GM19025 (cell line): ENCODE data around the gene PHACTR4.
"Not testable (repeated sequence)": the region's sequence is repeated elsewhere in the genome, so short reads cannot be mapped to it uniquely, and the experiment has no call there.

Experiments
- ATAC-seq: cut with Tn5 transposase; IDR thresholded peaks from one replicate; pipeline ENCODE4 v1.9.1; 2021; ENCODE audit warnings: mild to moderate bottlenecking, low read depth, moderate library complexity; ENCODE audit not compliant: unreplicated experiment

The PHACTR4 gene

DNA sequence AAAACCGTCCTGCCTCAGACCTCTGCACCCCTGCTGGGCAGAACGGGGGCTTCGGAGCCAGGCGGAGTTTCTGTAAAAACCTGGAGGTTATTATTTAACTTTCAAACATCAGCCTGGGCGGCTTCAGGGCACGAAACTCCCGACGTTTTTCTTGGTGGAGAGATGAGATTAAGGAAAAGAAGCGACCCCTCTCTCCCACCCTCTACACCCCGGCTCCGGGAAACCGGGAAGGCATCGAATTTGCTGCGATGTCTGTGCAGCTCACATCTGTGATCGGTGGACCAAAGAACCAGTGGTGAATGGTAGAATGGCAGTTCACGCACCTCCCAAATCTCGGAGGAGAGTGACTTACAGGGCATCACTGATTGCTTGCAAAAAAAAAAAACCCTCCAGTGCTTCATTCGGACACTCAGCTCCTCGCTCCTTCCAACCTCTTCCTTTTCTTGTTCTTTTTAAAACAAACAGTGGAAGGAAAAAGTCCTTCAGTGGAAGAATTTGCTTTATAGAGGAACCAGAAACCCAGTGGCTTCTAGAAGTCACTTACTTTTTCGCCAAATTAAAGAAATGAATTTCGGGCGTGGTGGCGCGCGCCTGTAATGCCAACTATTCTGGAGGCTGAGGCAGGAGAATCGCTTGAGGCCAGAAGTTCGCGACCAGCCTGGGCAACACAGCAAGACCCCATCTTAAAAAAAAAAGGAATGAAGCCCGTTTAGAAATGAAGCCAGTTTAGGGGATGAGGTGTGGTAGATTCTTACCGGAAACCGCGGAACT is 884 bp downstream of the PHACTR4 start:
- ATAC-seq = no peak

DNA sequence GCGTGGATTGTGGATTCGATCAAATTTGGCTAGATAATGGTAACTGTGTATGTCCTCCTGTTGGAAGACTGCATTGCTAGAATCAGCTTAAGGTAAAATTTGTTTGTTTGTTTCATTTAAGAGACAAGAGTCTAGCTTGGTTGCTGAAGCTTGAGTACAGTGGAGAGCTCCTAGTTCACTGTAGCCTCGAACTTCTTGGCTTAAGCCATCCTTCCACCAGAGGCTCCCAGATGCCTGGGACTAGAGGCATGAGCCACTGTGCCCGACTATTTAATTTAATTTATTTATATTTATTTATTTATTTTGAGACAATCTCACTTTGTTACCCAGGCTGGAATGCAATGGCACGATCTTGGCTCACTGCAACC is 1.5 kb downstream of the PHACTR4 start:
- ATAC-seq = no peak

DNA sequence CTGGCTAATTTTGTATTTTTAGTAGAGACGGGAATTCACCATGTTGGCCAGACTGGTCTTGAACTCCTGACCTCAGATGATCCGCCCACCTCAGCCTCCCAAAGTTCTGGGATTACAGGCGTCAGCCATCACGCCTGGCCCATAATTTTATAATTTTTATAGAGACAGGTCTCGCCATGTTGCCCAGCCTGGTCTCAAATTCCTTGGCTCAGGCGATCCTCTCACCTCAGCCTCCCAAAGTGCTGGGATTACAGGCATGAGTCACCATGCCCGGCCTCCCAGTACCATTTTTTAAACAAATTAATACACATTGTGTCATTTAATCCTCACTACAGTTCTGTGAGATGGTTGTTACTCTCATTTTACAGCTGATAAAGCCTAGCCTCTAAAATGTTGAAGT is 3.9 kb downstream of the PHACTR4 start:
- ATAC-seq = not testable (repeated sequence)

DNA sequence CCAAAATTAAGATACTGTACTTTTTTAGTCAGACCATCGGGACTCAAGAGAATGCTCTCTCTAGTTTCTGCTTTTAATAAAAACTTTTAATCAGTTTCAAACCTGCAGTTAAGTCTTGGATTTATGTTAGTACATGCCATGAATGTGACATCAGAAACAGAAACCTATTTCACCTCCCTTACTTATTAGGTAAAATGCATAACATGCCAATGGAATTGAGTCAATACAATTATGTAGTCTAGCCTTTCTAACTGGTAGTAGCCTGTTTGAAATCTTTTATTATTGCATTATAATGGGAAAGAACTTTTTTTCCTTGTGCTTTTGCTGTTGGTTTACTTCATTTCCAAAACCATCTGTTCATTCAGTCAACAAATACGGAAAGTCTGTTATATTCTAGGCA is 4.8 kb downstream of the PHACTR4 start:
- ATAC-seq = no peak

DNA sequence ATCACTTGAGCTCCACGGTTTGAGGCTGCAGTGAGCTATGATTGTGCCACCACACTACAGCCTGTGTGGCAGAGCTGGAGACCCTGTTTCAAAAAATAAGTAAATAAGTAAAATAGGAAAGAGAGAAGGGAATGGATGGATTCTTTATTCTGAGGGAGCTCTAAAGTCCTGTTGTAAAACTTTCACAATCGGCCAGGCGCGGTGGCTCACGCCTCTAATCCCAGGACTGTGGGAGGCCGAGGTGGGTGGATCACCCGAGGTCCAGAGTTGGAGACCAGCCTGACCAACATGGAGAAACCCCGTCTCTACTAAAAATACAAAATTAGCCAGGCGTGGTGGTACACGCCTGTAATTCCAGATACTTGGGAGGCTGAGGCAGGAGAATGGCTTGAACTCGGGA is 6.1 kb downstream of the PHACTR4 start:
- ATAC-seq = not testable (repeated sequence)

DNA sequence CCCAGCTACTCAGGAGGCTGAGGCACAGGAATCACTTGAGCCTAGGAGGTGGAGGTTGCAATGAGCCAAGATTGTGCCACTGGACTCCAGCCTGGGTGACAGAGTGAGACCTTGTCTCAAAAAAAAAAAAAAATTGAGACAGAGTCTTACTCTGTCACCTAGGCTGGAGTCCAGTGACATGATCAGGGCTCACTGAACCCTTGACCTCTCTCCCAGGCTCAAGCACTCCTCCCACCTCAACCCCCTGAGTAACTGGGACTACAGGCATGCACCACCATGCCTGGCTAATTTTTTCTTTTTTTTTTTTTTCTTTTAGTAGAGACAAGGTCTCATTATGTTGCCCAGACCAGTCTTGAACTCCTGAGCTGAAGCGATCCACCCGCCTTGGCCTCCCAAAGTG is 6.7 kb downstream of the PHACTR4 start:
- ATAC-seq = not testable (repeated sequence)

DNA sequence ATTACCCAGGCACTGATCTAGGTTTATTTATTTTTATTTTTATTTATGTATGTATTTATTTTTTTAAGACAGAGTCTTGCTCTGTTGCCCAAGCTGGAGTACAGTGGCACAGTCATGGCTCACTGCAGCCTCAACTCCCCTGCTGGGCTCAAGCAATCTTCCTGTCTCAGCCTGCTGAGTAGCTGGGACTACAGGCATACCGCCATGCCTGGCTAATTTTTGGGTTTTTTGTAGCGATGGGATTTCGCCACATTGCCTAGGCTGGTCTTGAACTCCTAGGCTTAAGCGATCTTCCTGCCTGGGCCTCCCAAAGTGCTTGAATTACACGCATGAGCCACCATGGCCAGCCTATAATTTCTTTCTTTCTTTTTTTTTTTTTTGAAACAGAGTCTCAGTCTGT is 9.4 kb downstream of the PHACTR4 start:
- ATAC-seq = no peak

DNA sequence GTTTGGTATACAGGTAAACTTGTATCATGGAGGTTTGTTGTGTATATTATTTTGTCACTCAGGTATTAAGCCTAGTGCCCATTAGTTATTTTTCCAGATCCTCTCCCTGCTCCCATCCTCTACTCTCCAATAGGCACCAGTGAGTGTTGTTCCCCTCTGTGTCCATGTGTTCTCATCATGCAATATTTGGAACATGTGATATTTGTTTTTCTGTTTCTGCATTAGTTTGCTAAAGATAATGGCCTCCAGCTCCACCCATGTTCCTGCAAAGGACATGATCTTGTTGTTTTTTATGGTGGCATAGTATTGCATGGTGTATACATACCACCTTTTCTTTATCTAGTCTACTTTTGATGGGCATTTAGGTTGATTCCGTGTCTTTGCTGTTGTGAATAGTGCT is 10.9 kb downstream of the PHACTR4 start:
- ATAC-seq = no peak

DNA sequence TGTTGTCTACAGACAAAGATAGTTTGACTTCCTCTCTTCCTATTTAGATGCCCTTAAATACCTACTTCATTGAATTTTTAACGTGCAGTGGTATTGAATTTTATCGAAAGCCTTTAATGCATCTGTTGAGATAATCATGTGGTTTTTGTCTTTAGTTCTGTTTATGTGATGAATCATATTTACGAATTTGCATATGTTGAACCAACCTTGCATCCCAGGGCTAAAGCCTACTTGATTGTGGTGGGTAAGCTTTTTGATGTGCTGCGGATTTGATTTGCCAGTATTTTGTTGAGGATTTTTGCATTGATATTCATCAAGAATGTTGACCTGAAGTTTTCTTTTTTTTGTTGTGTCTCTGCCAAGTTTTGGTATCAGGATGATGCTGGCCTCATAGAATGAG is 14.2 kb downstream of the PHACTR4 start:
- ATAC-seq = not testable (repeated sequence)

DNA sequence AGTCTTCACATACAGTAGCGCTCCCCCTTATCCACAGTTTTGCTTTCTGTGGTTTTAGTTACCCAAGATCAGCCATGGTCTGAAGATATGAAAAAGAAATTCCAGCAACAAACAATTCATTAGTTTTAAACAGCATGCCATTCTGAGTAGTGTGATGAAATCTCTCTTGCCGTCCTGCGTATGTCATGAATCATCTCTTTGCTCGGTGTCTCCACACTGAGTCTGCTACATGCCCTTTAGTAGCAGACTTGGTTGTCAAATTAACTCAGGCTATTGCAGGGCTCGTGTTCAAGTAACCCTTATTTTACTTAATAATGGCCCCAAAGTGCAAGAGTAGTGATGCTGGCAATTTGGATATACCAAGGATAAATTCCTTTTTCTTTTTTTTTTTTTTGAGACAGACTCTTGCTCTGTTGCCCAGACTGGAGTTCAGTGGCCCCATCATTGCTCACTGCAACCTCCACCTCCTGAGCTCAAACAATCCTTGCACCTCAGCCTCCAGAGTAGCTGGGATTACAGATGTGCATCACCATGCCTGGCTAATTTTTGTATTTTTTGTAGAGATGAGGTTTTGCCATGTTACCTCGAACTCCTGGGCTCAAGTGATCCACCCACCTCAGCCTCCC is 22.6 kb downstream of the PHACTR4 start:
- no peak for ATAC-seq

DNA sequence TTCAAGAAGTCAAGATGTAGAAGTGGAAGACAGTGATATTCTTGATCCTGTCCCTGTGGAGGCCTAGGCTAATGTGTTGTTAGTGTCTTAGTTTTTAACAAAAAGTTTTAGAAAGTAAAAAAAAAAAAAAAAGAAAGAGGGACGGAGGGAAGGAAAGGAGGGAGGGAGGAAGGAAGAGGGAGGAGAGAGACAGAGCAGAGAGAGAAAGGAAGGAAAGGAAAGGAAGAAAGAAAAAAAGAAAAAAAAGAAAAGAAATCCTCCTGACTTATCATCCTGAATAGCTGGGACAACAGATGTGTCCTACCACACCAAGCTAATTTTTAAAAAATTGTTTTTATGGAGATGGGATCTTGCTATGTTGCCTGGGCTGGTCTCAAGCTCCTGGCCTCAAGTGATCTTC is 24.6 kb downstream of the PHACTR4 start:
- no peak for ATAC-seq

DNA sequence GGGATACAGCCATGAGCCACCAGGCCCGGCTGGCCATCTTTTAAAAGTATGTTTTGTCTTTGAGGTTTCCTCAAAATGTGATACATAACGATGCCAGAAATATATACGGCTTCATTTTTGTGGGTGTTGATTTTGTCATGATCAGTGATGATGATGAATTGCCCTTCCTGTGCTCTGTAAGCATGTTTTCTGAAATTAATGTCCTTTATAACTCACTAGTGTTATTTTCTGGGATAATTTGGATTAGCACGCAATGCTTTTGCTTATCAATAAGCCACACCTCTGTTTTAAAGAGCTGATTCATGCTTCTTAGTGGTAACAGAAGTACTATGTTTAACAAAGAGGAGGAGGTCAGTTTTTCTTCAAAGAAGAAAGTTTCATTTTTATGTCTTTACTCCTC is 25.6 kb downstream of the PHACTR4 start:
- ATAC-seq = no peak

DNA sequence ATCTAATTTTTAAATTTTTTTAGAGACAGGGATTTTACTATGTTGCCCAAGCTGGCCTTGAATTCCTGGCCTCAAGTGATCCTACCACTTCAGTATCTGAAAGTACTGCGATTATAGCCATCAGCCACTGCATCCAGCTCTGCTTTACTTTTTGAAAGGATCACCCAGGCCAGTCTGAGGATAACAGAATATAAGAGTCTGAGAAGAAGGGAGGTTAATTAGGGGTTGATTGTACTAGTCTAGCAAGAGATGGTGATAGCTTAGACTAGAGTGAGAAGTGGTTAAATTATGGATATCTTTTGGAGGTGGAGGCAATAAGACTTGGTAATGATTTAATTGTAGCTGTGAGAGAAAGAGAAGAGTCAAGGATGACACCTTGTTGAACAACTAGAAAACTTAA is 32.2 kb downstream of the PHACTR4 start:
- ATAC-seq = no peak

DNA sequence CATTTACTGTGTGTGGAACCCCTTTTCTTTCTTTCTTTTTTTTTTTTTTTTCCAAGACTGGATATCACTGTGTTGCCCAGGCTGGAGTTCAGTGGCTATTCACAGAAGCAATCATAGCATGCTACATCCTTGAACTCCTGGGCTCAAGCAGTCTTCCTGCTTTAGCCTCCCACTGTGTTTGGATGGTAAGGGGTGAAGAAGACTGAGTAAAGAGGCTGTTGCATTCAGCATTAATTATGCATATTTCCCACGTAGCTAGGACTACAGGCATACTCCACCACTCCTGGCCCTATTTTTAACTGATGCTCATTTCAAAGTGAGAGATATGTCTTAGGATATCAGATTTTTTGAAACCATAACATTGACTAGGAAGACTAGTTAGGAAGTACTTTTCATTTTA is 39.5 kb downstream of the PHACTR4 start:
- no peak for ATAC-seq

DNA sequence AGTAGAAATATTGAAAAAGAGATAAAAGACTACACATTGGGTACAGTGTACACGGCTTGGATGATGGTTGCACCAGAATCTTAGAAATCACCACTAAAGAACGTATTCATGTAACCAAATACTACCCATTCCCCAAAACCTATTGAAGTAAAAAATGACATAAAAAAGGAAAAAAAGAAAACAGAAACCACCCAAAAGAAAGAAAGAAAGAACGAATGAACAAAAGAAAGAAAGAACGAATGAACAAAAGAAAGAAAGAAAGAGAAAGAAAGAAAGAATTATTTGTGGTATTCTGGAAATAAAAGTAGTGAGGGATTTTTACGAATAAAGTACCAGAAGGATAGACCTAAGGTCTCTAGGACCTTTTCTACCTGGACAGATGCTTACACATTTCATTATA is 42.1 kb downstream of the PHACTR4 start:
- ATAC-seq = no peak

DNA sequence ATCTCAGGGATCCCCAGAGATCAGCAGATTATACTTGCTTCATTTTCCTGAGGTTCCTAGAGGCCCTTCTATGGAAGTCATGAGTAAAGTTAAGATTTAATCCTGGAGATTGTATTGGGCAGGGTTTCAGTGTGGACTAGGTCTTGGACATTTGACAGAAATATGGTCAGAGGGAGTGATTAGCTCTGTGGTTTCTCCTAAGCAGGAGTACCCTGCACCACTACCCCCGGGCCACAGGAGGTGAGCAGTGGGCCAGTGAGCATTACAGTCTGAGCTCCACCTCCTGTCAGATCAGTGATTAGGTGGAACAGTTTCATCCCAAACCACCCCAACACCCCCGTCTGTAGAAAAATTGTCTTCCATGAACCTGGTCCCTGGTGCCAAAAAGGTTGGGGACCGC is 43.2 kb downstream of the PHACTR4 start:
- no peak for ATAC-seq

DNA sequence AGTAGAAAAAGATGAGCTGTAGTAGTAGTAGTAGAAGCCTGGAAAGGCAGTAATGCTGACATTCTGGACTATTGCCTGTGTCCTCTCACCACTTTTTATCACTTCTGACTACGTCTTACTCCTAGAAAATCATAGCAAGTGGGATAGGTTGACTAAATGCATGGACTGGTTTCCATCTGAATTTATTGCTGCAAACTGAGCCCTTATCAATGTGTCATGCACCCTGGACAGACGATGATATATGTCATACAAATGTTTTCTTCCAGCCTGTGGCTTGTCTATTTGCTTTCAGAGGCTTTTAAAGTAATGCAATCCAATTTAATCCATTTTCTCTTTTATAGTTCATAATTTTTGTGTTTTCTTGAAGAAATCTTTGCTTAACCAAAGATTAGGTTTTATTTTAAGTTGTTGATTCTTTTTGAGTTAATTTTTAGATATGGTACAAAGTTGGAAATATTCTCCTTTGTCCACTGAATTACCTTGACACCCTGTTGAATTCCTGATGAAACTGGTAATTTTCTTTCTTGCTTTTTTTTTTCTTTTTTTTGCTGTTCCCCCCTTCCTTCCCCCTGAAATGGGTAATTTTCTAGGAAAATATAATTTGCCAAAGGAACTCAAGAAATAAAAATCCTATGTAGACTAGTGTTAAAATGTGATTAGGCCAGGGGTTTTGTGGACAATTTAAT is 47.1 kb downstream of the PHACTR4 start:
- no peak for ATAC-seq

DNA sequence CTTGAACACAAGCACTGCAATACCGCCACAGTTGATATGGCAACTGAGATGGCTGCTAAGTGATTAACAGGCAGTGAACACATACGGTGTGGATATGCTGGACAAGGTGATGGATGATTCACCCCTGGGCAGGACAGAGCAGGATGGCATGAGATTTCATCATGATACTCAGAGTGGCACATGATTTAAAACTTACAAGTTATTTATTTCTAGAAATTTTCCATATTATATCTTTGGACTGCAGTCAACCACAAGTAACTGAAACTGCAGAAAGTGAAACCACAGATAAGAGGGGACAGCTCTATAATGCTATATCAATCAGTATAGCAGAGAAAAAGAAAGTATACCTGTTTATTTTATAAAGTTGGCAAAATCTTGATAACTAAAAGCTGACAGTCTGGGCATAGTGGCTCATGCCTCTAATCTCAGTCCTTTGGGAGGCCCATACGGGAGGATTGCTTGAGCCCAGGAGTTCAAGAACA is 47.9 kb downstream of the PHACTR4 start:
- ATAC-seq = no peak

DNA sequence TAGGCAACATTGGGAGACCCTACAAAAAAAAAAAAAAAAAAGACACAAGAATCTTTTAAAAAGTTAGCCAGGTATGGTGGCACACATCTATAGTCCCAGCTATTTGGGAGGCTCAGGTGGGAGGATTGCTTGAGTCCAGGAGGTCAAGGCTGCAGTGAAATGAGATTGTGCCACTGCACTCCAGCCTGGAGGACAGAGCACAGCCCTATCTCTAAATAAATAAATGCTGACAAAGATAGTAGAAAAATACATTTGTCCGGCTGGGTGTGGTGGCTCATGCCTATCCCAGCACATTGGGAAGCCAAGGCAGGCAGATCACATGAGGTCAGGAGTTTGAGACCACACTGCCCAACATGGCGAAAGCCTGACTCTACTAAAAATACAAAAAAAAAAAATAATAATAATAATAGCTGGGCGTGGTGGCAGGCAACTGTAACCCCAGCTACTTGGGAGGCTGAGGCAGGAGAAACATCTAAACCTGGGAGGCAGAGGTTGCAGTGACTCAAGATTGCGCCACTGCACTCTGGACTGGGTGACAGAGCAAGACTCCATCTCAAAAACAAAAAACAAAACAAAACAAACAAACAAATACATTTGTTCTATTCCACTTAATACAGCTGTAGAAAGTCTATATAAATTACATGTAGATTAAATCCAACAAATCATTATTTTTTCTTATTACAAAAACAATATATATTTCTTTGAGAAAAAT is 48.5 kb downstream of the PHACTR4 start:
- ATAC-seq = no peak

DNA sequence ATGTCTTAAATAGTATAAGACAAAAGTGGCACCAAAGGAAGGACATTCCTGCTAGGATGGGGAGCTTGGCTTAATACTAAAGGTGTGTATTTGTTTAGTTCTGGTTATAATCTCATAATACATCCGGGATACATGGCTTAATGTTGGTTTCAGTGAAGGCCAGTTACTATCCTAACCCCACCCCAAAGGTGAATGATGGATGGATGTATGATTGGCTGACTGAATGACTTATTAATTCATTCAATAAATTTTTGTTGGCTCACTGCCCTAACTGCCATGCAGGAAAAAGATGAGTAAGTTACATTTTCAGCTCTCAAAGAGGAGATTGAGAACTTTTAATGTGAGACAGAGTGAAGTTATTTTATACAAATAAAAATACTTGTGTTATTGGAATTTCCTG is 52.2 kb downstream of the PHACTR4 start:
- no peak for ATAC-seq

DNA sequence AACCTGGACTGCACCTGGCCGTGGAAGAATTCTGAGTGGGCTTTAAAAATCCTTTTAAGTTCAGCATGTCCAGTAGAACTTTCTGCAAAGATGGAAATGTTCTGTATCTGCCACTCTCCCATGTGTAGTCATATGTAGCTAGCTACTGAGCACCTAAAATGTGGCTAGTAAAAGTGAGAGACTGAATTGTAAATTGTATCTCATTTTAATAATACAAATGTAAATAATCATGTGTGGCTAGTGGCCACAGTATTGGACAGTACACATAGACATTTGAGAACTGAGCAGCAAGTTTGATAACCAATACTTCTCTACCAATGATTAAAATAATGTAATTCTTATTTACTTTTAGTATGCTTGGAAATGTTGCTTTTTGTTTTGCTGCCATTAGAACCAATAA is 57.3 kb downstream of the PHACTR4 start:
- ATAC-seq = no peak
